ENCODE data around the gene TMC8. TPM values are rescaled to one million over a fixed set of nuclear protein-coding genes. Genes with fewer than 3 reads are reported as not detected.

The TMC8 gene
- total and polyA plus RNA-seq, 2 experiments from 2014 or later: 1.2 to 1.3 TPM

DNA sequence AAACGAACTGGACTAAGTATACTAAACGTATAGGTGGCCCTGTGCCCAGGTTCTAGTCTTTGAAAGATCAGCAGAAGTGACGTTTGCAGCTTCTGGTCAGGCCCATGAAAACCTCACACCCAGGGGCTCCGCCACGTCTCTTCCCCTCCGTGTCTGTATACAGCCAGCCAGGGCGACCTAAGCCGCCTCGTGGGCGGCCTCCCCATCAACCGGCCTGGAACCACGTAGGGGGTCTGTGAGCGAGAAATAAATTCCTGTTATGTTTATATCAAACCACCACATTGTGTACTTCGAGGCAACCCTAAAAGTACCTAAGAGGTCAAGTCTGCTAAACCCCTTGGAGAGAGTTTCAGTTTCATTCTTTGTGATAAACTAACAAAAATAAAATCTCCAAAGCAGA, 49.5 kb downstream of the TMC8 start:
- peaks cover 45% of the 10 kb centered on the region for H3K36me3 ChIP-seq (ENCODE audit: insufficient read depth)
- TF ChIP-seq NANOG (IDR thresholded peaks at IDR 0.05; ENCODE audit: borderline replicate concordance) (no peak), CTCF (conservative IDR thresholded peaks at IDR 0.05; ENCODE audit: low read depth in 2 of 2) (no peak), ZNF331 (CRISPR knock-in tag; IDR thresholded peaks at IDR 0.05; ENCODE audit: low read depth) (no peak), CREB1 (CRISPR knock-in tag; IDR thresholded peaks at IDR 0.05; ENCODE audit: low read depth) (no peak), REST (IDR thresholded peaks at IDR 0.05; ENCODE audit: unreplicated experiment) (no peak), EZH2 (IDR thresholded peaks at IDR 0.05; ENCODE audit: low read depth, unreplicated experiment) (no peak), POLR2AphosphoS5 (IDR thresholded peaks at IDR 0.05; ENCODE audit: low read depth) (no peak)
- H2AFZ ChIP-seq: no peak overlapping the region
- H3K4me1 Mint-ChIP-seq: peaks cover 26% of the 10 kb centered on the region
- no peaks in the 10 kb centered on the region for H3K9me2 ChIP-seq (ENCODE audit: insufficient read depth)
- H3K4me1 ChIP-seq (ENCODE audit: insufficient read depth): peaks cover 3% of the 10 kb centered on the region; the same call in 1 of the 2 replicates
- H3K27ac Mint-ChIP-seq: no peak overlapping the region
- no peak overlapping the region for H3K4me3 Mint-ChIP-seq
- ATAC-seq (no peak), DNase-seq (ENCODE audit: low spot score) (no peak)
- H4K20me1 ChIP-seq (replicated peaks; ENCODE audit: insufficient read depth): peaks cover 24% of the 10 kb centered on the region
- H3K9me3 Mint-ChIP-seq: no peaks in the 10 kb centered on the region; the same call in 2 of the 3 replicates
- no peak overlapping the region for H3K27ac ChIP-seq (ENCODE audit: low read depth)
- H3K27me3 Mint-ChIP-seq (ENCODE audit: insufficient read depth, low read depth, poor library complexity): peaks cover 7% of the 10 kb centered on the region
- no peaks in the 10 kb centered on the region for H3K27me3 ChIP-seq (ENCODE audit: insufficient read depth)
- peaks cover 8% of the 10 kb centered on the region; the same call in 1 of the 2 replicates for H3F3A ChIP-seq (replicated peaks; ENCODE audit: low read depth)
- peaks cover 13% of the 10 kb centered on the region for H3K79me2 ChIP-seq (replicated peaks; ENCODE audit: insufficient read depth)
- H3K36me3 Mint-ChIP-seq (ENCODE audit: low read depth): peaks cover 89% of the 10 kb centered on the region
- no peak overlapping the region for H3K4me2 ChIP-seq
- no peak overlapping the region for H3K4me3 ChIP-seq

- Histone ChIP-seq H3K36me3 (ENCODE audit: insufficient read depth) (peaks cover 46% of the 10 kb centered on the region), H3K4me2 (no peak overlapping the region), H3K79me2 (replicated peaks; ENCODE audit: insufficient read depth) (peaks cover 17% of the 10 kb centered on the region), H3K4me1 (ENCODE audit: insufficient read depth) (peaks cover 3% of the 10 kb centered on the region; the same call in 1 of the 2 replicates), H4K20me1 (replicated peaks; ENCODE audit: insufficient read depth) (peaks cover 28% of the 10 kb centered on the region), H3K27me3 (ENCODE audit: insufficient read depth) (no peaks in the 10 kb centered on the region), H3K9me2 (ENCODE audit: insufficient read depth) (no peaks in the 10 kb centered on the region), H3F3A (replicated peaks; ENCODE audit: low read depth) (peaks cover 8% of the 10 kb centered on the region; the same call in 1 of the 2 replicates), H2AFZ (no peak overlapping the region), H3K4me3 (no peak overlapping the region), H3K27ac (ENCODE audit: low read depth) (no peak overlapping the region)
- H3K36me3 Mint-ChIP-seq (ENCODE audit: low read depth): peaks cover 87% of the 10 kb centered on the region
- no peak overlapping the region; the same call in 2 of the 3 replicates for H3K4me3 Mint-ChIP-seq
- peaks cover 26% of the 10 kb centered on the region for H3K4me1 Mint-ChIP-seq
- no peaks in the 10 kb centered on the region; the same call in 2 of the 3 replicates for H3K9me3 Mint-ChIP-seq
- peaks cover 7% of the 10 kb centered on the region for H3K27me3 Mint-ChIP-seq (ENCODE audit: insufficient read depth, low read depth, poor library complexity)
- DNase-seq (ENCODE audit: low spot score) (no peak), ATAC-seq (no peak)
- H3K27ac Mint-ChIP-seq: no peak overlapping the region
- TF ChIP-seq EZH2phosphoT487 (IDR thresholded peaks at IDR 0.05; ENCODE audit: unreplicated experiment) (no peak), JUNB (IDR thresholded peaks at IDR 0.05; ENCODE audit: unreplicated experiment) (no peak), ZNF114 (CRISPR knock-in tag; IDR thresholded peaks at IDR 0.05) (no peak), ETS1 (IDR thresholded peaks at IDR 0.05) (no peak), NANOG (IDR thresholded peaks at IDR 0.05; ENCODE audit: borderline replicate concordance) (no peak), CREB1 (CRISPR knock-in tag; IDR thresholded peaks at IDR 0.05; ENCODE audit: low read depth) (no peak), POLR2AphosphoS5 (IDR thresholded peaks at IDR 0.05; ENCODE audit: low read depth) (no peak), STAT1 (IDR thresholded peaks at IDR 0.05; ENCODE audit: unreplicated experiment) (no peak), REST (IDR thresholded peaks at IDR 0.05; ENCODE audit: unreplicated experiment) (no peak), ZNF331 (CRISPR knock-in tag; IDR thresholded peaks at IDR 0.05; ENCODE audit: low read depth) (no peak), EZH2 (IDR thresholded peaks at IDR 0.05; ENCODE audit: low read depth, unreplicated experiment) (no peak)
Observed at GRCh38 chr17:78180508-78180907, 49.9 kb downstream of the TMC8 start.

All from GM23338 (cell line).